ENCODE results near the gene ANKMY1.

Gene ANKMY1

GRCh38 chr2:240431661-240432424 is 125.9 kb downstream of the ANKMY1 start:
- DNase-seq = no peak

GRCh38 chr2:240431271-240431660 is 126.5 kb downstream of the ANKMY1 start:
- DNase-seq = no peak

GRCh38 chr2:240430595-240430994 is 127.2 kb downstream of the ANKMY1 start:
- DNase-seq = no peak

DNA sequence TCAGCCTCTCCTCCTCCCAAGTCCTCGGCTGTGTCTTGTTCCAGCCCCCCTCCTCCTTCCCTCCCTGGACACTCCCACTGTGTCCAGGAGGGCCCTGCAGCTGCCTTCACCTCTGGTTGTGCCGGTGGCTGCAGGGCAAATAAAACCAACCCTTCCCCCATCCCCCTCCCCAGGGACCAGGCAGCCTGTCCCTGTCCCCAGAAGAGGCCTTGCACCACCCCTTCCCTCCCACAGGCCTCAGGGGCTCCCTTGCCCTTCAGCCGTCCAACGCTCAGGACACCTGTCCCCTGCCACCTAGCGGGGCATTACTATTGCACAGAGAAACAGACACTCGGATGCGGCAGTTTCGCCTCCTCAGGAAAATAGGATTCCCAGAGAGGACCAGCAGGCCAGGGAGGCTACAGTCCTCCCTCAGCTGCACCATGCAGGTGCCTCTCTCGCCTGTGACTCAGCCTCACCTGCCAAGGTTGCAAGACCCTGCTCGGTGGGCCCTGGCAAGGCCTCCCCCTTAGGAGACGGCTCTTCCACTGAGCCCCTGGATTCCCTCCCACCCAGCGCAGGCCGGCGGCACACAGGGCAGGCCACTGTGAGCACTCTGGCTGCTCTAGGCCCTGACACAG is 127.8 kb downstream of the ANKMY1 start:
- no peak for DNase-seq

All from retina (tissue), 1 donor.